HG03095 (cell line): ENCODE results near the gene ENO4.

ENCODE experiments used
- ATAC-seq: cut with Tn5 transposase; IDR thresholded peaks from one replicate; pipeline ENCODE4 v1.9.1; 2021; ENCODE audit warnings: moderate library complexity; ENCODE audit not compliant: unreplicated experiment

The ENO4 gene

GRCh38 chr10:116910910-116911309 lies 61.6 kb downstream of the ENO4 start:
- no peak for ATAC-seq

- no peak for ATAC-seq
Measured at GRCh38 chr10:116912162-116912561, 62.9 kb downstream of the ENO4 start.

- ATAC-seq: no peak
Measured at GRCh38 chr10:116913695-116914094, 64.4 kb downstream of the ENO4 start.

GRCh38 chr10:116915340-116915739 lies 66.0 kb downstream of the ENO4 start:
- no peak for ATAC-seq

- no peak for ATAC-seq
Measured at GRCh38 chr10:116917481-116917880, 68.2 kb downstream of the ENO4 start.

GRCh38 chr10:116918583-116918982 lies 69.3 kb downstream of the ENO4 start:
- no peak for ATAC-seq

- no peak for ATAC-seq
Measured at GRCh38 chr10:116919164-116919563, 69.9 kb downstream of the ENO4 start.

GRCh38 chr10:116919706-116920105 lies 70.4 kb downstream of the ENO4 start:
- no peak for ATAC-seq

GRCh38 chr10:116925056-116925455 lies 75.8 kb downstream of the ENO4 start:
- no peak for ATAC-seq

GRCh38 chr10:116926426-116926825 lies 77.1 kb downstream of the ENO4 start:
- no peak for ATAC-seq

GRCh38 chr10:116931806-116932205 lies 82.5 kb downstream of the ENO4 start:
- no peak for ATAC-seq
